GM03348 (cell line): ENCODE measurements around the gene ICAM4.

Source experiments
- DNase-seq: peaks from one replicate; pipeline ENCODE4 v3.0.0; 2012; ENCODE audit warnings: low spot score

The ICAM4 gene

DNA sequence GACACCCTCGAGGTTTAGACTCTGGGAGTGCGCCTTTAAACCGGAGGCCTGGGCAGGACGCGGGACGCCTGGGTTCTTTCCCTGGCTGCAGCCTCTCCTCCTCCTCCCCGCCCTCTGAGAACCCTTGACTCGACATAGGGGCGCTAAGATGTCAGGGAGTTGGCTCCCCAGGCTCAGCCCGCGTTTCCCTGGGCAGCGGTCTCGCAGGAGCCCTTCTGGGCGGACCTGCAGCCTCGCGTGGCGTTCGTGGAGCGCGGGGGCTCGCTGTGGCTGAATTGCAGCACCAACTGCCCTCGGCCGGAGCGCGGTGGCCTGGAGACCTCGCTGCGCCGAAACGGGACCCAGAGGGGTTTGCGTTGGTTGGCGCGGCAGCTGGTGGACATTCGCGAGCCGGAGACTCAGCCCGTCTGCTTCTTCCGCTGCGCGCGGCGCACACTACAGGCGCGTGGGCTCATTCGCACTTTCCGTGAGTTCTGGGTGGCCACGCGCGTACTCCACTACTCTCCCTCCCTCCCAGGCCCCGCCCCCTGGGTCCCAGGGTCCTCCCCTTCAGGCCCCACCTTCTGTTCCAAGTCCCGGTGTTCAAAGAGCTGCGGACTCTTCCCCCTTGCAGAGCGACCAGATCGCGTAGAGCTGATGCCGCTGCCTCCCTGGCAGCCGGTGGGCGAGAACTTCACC, 4.3 kb downstream of the ICAM4 start:
- DNase-seq, result peak; percentile 84

DNA sequence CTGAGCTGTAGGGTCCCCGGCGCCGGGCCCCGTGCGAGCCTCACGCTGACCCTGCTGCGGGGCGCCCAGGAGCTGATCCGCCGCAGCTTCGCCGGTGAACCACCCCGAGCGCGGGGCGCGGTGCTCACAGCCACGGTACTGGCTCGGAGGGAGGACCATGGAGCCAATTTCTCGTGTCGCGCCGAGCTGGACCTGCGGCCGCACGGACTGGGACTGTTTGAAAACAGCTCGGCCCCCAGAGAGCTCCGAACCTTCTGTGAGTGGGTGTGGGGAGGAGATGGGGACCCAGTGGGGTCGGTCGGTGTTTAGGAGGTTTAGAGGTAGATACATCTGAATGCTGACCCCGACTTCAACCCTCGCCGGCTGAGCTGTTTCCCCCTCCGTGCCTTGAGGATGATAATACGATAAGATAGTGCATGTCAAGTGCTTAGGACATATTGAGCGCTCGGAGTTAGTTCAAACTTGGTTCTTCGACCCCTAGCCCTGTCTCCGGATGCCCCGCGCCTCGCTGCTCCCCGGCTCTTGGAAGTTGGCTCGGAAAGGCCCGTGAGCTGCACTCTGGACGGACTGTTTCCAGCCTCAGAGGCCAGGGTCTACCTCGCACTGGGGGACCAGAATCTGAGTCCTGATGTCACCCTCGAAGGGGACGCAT, 4.9 kb downstream of the ICAM4 start:
- DNase-seq, result no peak

- DNase-seq, result peak; percentile 91
Observed at GRCh38 chr19:10292206-10292788, 5.5 kb downstream of the ICAM4 start.

GRCh38 chr19:10292789-10293636, 6.3 kb downstream of the ICAM4 start:
- no peak for DNase-seq

DNA sequence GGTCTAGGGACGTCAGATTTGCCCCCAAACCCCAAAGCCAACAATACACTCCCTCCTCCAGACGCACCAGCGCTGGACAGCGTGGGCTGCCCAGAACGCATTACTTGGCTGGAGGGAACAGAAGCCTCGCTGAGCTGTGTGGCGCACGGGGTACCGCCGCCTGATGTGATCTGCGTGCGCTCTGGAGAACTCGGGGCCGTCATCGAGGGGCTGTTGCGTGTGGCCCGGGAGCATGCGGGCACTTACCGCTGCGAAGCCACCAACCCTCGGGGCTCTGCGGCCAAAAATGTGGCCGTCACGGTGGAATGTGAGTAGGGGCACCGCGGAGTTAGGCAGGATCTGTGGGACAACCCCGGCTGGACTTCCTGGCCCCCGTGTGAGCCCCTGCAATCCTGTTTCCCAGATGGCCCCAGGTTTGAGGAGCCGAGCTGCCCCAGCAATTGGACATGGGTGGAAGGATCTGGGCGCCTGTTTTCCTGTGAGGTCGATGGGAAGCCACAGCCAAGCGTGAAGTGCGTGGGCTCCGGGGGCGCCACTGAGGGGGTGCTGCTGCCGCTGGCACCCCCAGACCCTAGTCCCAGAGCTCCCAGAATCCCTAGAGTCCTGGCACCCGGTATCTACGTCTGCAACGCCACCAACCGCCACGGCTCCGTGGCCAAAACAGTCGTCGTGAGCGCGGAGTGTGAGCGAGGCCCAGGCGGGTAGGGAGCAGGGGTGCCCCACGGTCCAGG, 7.0 kb downstream of the ICAM4 start:
- DNase-seq, result no peak

- DNase-seq, result no peak
Observed at GRCh38 chr19:10294368-10294697, 7.6 kb downstream of the ICAM4 start.

GRCh38 chr19:10295305-10295846, 8.6 kb downstream of the ICAM4 start:
- no peak for DNase-seq

- no peak for DNase-seq
Observed at GRCh38 chr19:10295847-10296591, 9.3 kb downstream of the ICAM4 start.

- no peak for DNase-seq
Observed at GRCh38 chr19:10299545-10300458, 13.0 kb downstream of the ICAM4 start.

- DNase-seq, result peak; percentile 83
Observed at GRCh38 chr19:10305139-10305806, 18.5 kb downstream of the ICAM4 start.

DNA sequence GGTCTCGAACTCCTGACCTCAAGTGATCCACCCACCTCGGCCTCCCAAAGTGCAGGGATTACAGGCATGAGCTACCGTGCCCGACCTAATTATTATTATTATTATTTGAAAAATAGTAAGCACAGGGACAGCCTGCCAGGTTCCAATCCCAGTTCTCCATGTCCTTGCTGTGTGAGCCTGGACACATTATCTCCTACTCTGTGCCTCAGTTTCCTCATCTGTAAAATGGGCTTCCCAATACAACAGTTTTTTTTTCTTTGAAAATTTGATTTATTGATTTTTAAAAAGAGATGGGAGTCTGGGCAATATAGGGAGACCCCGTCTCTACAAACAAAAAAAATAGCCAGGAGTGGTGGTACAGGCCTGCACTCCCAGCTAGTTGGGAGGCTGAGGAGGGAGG, 19.6 kb downstream of the ICAM4 start:
- no peak for DNase-seq

DNA sequence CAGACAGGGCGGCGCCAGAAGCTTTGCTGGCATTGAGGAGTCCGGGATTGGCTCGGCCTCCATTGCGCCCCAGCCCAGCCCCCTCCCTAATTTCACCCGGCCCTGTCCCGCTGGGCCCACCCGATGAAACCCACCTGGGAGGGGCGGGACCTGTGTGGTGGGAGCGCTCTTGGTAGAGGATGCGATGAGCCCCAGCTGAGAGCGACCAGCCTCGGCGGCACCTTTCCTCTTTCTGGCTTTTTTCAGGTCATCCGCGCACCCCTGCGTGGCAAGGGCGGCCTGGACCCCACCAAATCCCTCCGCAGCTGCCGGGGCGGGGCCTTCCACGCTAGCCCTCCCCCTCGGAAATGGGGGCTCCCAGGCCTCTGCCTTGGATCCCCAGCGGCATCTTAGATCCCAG, 22.7 kb downstream of the ICAM4 start, which contains the start of gene ZGLP1:
TSS of gene ZGLP1 (minus strand) at position 393 of the 400 bp plus-strand sequence.
- DNase-seq, result no peak

- DNase-seq, result peak; percentile 96
Observed at GRCh38 chr19:10315335-10316214, 28.8 kb downstream of the ICAM4 start, which contains the start of gene FDX2. FDX2 (minus strand) TSS chr19:10316015; CDS start chr19:10315996, 19 bp downstream.

GRCh38 chr19:10316229-10317044, 29.7 kb downstream of the ICAM4 start:
- no peak for DNase-seq

DNA sequence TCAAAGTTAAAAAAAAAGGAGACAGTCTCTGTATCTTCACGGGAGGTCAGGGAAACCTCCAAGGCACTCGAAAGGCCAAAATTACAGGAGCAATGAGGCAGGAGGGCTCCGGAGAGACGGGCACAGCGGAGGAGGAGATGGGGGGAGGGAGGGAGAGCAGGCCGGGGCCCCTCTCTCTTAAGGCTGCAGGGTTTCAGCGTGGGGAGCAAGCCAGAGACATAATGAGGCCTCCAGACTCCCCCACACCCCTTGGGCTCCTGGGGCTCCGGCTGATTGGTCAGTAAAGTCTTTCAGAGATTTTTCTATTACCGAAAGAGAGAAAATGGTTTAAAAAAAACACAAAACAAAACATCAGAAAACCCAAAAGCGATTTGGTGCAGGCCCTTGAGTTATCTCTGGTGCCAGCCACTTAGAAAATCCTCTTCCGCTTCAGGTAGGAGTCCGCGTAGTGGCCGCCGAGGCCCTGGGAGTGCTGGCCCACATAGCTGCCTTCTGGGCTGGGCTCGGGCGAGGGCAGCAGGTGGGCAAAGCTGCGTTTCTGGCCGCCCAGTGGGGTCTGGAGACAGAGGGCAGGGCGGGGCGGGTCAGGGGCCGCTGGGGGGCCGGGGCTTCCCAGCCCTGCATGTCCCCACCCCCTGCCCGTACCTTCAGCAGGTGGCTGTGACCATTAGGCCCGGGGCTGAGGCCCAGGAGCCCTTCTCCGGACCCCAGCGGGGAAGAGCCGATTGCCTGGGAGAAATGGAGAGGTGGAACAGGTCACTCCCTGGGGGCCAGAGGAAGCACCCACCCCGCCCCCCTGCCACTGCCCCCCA, 30.5 kb downstream of the ICAM4 start:
- no peak for DNase-seq

- DNase-seq, result no peak
Observed at GRCh38 chr19:10317857-10318462, 31.2 kb downstream of the ICAM4 start.
